Duodenal mucosa (tissue), 2 donors: ENCODE measurements around the gene FSD1.
"Not testable (repeated sequence)": the region's sequence is repeated elsewhere in the genome, so short reads cannot be mapped to it uniquely, and the experiment has no call there.

Experiments used
- H3K27ac ChIP-seq: one replicate; pipeline ENCODE4 v1.7.0; 2013; ENCODE audit warnings: low read depth, low read length
- H3K27me3 ChIP-seq, 2 donors: one replicate each; pipeline ENCODE4 v1.7.0; 2013; ENCODE audit warnings: low read length in 2 of 2, control low read depth in 1 of 2; ENCODE audit not compliant: insufficient read depth in 2 of 2, control insufficient read depth in 1 of 2
- H3K36me3 ChIP-seq, 2 donors: one replicate each; pipeline ENCODE4 v1.7.0; 2013; ENCODE audit warnings: low read length in 2 of 2, control low read depth in 1 of 2; ENCODE audit not compliant: insufficient read depth in 2 of 2, control insufficient read depth in 1 of 2
- H3K4me1 ChIP-seq, 2 donors: one replicate each; pipeline ENCODE4 v1.7.0; 2013; ENCODE audit warnings: low read length in 2 of 2, control low read depth in 1 of 2; ENCODE audit not compliant: insufficient read depth in 2 of 2, control insufficient read depth in 1 of 2
- H3K4me3 ChIP-seq, 2 donors: one replicate each; pipeline ENCODE4 v1.7.0; 2013; ENCODE audit warnings: low read length in 2 of 2, low read depth in 1 of 2
- H3K9ac ChIP-seq, 2 donors: one replicate each; pipeline ENCODE4 v1.7.0; 2013; ENCODE audit warnings: low read length in 2 of 2, low read depth in 1 of 2
- H3K9me3 ChIP-seq, 2 donors: one replicate each; pipeline ENCODE4 v1.7.0; 2013; ENCODE audit warnings: low read length in 2 of 2, control low read depth in 1 of 2; ENCODE audit not compliant: control insufficient read depth in 1 of 2

Gene FSD1

GRCh38 chr19:4343370-4344307, 39.2 kb downstream of the FSD1 start, which contains the start of gene MPND:
TSS of gene MPND (plus strand) at chr19:4343562. CDS start at chr19:4343594, 32 bp downstream.
- Histone ChIP-seq H3K4me3 (peak within 1 kb of the TSS; percentile 84 to 87), H3K9me3 (no peaks in the 10 kb centered on the region), H3K27me3 (no peaks in the 10 kb centered on the region), H3K9ac (peak within 1 kb of the TSS; percentile 70 to 89), H3K27ac (peak within 1 kb of the TSS; percentile 97), H3K4me1 (peaks cover 18 to 34% of the 10 kb centered on the region in 2 donors), H3K36me3 (peaks cover 0 to 7% of the 10 kb centered on the region in 2 donors)

- no peak overlapping the region for H3K9ac ChIP-seq
- H3K36me3 ChIP-seq = peaks cover 0 to 11% of the 10 kb centered on the region in 2 donors
- no peak overlapping the region for H3K27ac ChIP-seq
- peaks cover 18 to 28% of the 10 kb centered on the region in 2 donors for H3K4me1 ChIP-seq
- H3K9me3 ChIP-seq = no peaks in the 10 kb centered on the region
- H3K27me3 ChIP-seq = no peaks in the 10 kb centered on the region
- H3K4me3 ChIP-seq = no peak overlapping the region
Measured at GRCh38 chr19:4345342-4346019, 41.1 kb downstream of the FSD1 start.

- Histone ChIP-seq H3K27ac (no peak overlapping the region), H3K9ac (no peak overlapping the region), H3K9me3 (no peaks in the 10 kb centered on the region), H3K4me1 (peaks cover 14 to 23% of the 10 kb centered on the region in 2 donors), H3K27me3 (no peaks in the 10 kb centered on the region), H3K4me3 (no peak overlapping the region), H3K36me3 (peaks cover 0 to 11% of the 10 kb centered on the region in 2 donors)
Measured at GRCh38 chr19:4346020-4346383, 41.6 kb downstream of the FSD1 start.

- Histone ChIP-seq H3K27ac (no peak overlapping the region), H3K9ac (no peak overlapping the region), H3K27me3 (no peaks in the 10 kb centered on the region), H3K4me3 (no peak overlapping the region), H3K36me3 (peaks cover 0 to 14% of the 10 kb centered on the region in 2 donors), H3K4me1 (peaks cover 6 to 10% of the 10 kb centered on the region in 2 donors), H3K9me3 (no peaks in the 10 kb centered on the region)
Measured at GRCh38 chr19:4347521-4347920, 43.1 kb downstream of the FSD1 start.

GRCh38 chr19:4349225-4349624, 44.8 kb downstream of the FSD1 start:
- not testable (repeated sequence) for H3K9me3 ChIP-seq, H3K9ac ChIP-seq, H3K4me3 ChIP-seq, H3K27me3 ChIP-seq, H3K4me1 ChIP-seq, H3K27ac ChIP-seq
- H3K36me3 ChIP-seq = peaks cover 0 to 14% of the 10 kb centered on the region in 2 donors

GRCh38 chr19:4350111-4350510, 45.7 kb downstream of the FSD1 start:
- H3K9ac ChIP-seq = no peak overlapping the region
- H3K4me1 ChIP-seq = peaks cover 0 to 3% of the 10 kb centered on the region in 2 donors
- H3K36me3 ChIP-seq = peaks cover 0 to 14% of the 10 kb centered on the region in 2 donors
- no peaks in the 10 kb centered on the region for H3K27me3 ChIP-seq
- H3K27ac ChIP-seq = no peak overlapping the region
- H3K9me3 ChIP-seq = no peaks in the 10 kb centered on the region
- H3K4me3 ChIP-seq = no peak overlapping the region

- Histone ChIP-seq H3K27me3 (no peaks in the 10 kb centered on the region), H3K4me3 (no peak overlapping the region), H3K9ac (no peak overlapping the region), H3K4me1 (no peaks in the 10 kb centered on the region), H3K36me3 (peaks cover 0 to 13% of the 10 kb centered on the region in 2 donors), H3K27ac (no peak overlapping the region), H3K9me3 (no peaks in the 10 kb centered on the region)
Measured at GRCh38 chr19:4350726-4351125, 46.3 kb downstream of the FSD1 start.

GRCh38 chr19:4352701-4353121, 48.3 kb downstream of the FSD1 start:
- no peak overlapping the region for H3K27ac ChIP-seq
- H3K9ac ChIP-seq = no peak overlapping the region
- no peak overlapping the region for H3K4me3 ChIP-seq
- peaks cover 0 to 7% of the 10 kb centered on the region in 2 donors for H3K36me3 ChIP-seq
- H3K9me3 ChIP-seq = no peaks in the 10 kb centered on the region
- H3K27me3 ChIP-seq = no peaks in the 10 kb centered on the region
- H3K4me1 ChIP-seq = no peaks in the 10 kb centered on the region

- peaks cover 3 to 21% of the 10 kb centered on the region in 2 donors for H3K36me3 ChIP-seq
- no peak overlapping the region for H3K9ac ChIP-seq
- H3K4me1 ChIP-seq = no peaks in the 10 kb centered on the region
- H3K27ac ChIP-seq = no peak overlapping the region
- H3K27me3 ChIP-seq = no peaks in the 10 kb centered on the region
- H3K9me3 ChIP-seq = no peaks in the 10 kb centered on the region
- H3K4me3 ChIP-seq = no peak overlapping the region
Measured at GRCh38 chr19:4354282-4354681, 49.9 kb downstream of the FSD1 start.

GRCh38 chr19:4354897-4355296, 50.5 kb downstream of the FSD1 start:
- Histone ChIP-seq H3K27me3 (no peaks in the 10 kb centered on the region), H3K9ac (no peak overlapping the region), H3K27ac (no peak overlapping the region), H3K4me3 (no peak overlapping the region), H3K36me3 (peaks cover 7 to 24% of the 10 kb centered on the region in 2 donors), H3K9me3 (no peaks in the 10 kb centered on the region), H3K4me1 (no peaks in the 10 kb centered on the region)
